GM15510 (cell line): ENCODE measurements around the gene STUM.

Source experiments
- POLR2A ChIP-seq: IDR thresholded peaks from 3 replicates; pipeline ENCODE4 v1.6.1; 2011; ENCODE audit warnings: borderline replicate concordance; ENCODE audit not compliant: insufficient read length; ENCODE audit errors: extremely low read depth

STUM gene

DNA sequence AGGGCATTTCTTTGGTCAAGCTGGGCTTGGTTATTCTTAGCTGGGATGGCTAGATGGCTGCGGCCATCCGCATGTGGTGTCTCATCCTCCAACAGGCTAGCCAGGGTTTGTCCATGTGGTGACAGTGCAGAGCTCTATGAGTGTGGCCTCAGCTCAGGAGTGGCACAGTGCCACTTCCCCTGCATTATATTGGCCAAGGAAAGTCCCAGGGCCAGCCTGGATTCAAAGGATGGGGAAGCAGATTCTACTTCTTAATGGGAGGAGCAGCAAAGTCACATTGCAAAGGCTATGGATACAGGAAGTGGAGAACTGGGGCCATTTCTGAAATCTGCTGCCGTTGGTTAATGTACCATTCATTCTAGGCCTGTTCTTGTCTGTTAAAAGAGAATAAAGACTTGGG lies 34.4 kb downstream of the STUM start:
- no peak for TF ChIP-seq POLR2A

DNA sequence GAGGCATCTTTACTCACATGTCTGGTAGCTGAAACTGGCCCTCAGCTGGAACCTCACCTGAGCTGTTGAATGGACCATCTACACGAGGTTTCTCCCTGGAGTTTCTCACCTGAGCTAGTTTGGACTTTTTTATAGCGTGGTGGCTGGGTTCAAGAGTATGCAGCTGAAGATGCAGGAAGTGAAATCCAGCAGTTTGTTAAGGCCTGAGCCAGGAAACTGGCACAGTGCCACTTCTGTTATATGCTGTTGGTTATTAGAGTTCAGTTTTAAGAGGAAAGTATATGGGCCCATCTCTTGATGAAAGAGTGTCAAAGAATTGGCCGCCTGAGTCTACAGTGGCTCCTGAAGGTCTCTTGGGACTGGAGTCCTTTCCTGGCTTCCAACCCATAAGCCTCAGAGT lies 35.6 kb downstream of the STUM start:
- TF ChIP-seq POLR2A: no peak

DNA sequence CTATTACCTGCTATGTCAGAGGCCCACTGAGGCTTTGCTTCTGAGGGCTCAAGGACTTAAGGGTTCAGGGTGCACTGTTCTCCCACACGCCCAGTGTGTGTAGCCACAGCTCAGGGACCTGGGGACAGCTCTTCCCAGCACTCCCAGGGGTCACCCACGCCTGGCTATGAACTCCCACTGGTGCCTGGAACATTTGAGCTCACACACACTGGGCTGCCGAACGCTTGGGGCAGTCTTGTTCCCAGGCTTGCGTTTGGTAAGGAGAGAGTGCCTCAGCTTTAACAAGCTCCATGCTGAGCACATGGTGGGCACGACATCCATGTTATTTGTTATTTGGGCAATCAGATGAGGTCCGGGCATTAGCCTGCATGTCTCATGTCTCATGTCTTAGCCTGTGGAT lies 37.6 kb downstream of the STUM start:
- TF ChIP-seq POLR2A: no peak

DNA sequence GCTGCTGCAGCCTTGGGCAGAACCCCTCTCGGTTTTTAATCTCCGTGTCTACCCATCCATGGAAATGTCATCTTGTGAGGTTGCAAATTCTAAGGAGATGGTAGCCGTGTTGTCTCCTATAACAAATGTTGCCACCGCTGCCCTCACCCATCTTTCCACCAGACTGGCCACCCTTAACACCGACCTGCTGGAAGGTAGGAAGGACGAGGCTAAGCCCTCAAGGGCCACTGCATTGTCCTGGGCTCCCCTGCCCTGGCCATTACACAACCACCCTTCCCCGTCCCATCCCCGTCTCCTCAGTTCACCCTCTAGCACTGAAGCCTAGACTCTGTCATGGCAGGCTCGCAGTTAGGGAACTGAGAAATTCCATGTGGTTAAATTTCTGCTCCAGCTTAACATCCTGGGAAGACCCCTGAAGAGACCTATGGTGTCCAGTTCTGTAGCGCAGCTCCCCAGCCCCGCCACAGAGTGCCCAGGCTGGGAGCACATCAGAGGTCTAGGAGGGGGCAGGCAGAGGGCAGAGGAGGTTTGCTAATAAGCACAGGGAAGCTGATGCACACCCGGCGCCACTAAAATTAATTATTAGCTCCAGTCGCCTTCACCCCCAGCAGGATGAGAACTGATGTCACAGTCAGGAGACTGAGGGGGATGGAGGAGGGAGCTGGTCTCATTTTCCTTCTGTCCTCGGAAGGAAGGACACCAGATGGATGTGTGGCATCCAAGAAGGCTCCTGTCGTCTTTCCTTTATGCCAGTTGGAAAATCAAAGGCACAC lies 38.3 kb downstream of the STUM start:
- TF ChIP-seq POLR2A: no peak

DNA sequence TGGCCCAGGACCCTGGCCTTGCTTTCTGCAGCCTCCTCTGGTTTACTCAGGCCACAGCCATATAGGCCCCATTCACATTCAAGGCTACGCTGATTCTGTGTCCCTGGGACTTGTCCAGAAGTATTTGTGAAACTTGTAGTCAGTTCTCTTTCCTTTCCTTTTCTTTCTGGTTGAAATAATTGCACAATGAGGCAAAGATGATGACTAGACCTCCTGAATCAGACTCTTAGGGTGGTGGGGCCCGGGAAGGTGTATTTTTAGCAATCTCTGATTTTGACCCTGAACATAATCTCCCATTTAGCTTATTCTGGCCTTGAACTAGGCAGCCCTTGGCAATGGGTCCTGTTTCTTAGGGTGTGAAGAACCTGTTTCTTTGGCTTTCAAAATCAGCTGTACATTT lies 39.9 kb downstream of the STUM start:
- TF ChIP-seq POLR2A: no peak

DNA sequence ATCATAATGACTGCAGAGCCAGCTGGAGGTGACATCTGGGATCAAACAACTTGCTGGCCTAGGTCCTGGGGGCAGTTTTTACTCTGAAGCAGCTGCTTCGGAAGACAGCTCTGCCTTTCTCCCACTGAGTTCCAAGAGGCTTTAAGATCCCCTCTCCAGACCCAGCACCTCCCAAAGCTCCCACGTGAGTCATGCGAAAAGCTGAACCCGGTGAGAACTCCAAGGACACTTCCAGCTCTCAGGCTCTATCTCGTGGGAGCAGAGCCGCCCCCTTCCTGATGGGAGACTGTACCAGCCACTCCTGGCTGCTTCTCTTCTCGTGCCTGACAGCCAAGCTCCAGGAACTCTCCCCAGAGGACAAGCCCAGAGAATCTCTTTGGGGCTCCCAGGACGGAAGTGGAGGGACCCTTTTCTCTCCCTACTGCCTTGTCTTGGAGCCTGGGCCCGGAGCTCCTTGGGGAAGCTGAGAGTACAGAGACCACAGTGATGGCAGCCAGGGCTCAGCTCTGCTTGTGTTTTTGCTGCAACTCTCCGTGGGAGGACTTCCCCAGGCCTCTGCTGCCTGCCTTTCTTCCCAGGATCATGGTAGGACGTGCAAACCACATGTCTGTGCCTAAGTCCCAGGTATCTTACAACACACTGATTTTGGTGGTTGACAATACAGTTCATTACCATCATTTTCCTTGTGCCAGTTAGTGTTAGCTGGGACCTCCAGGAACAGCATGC lies 40.6 kb downstream of the STUM start:
- TF ChIP-seq POLR2A: no peak

DNA sequence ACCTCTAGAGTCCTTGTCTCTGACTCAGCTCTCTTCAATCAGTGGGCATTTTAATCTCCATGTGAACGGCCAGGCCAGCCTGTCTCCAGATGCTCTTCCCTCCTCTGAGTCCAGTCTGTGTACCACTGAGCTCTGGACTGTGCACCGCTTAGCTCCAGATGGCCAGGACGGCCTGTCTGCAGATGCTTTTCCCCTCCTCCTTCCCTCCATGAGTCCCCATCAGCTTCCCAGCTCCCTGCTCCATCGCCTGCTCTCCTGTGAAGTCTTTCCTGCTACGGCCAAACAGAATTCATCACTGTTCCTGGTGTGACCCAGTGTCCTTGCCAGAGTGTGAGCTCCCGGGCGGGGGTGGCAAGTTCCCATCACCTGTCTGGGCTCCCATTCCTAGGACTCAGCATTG lies 42.0 kb downstream of the STUM start:
- no peak for TF ChIP-seq POLR2A

DNA sequence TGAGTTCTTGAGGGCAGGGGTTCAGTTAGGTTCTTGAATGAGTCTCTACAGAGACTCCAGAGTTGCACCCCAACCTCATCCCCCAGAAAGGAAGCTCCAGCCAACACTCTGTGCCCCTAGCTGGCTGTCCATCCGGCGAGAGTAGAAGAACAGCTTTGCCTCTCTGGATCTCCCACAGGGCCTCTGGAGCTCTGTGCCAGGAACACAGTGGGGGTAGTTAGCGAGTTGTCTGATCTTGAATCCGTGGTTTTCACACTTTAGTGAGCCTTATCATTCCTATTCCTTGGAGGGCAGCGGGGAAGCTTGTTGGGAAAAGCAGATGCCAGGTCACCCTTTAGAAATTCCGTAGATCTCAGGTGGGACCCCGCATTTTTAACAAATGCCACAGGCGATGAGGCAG lies 45.0 kb downstream of the STUM start:
- no peak for TF ChIP-seq POLR2A

DNA sequence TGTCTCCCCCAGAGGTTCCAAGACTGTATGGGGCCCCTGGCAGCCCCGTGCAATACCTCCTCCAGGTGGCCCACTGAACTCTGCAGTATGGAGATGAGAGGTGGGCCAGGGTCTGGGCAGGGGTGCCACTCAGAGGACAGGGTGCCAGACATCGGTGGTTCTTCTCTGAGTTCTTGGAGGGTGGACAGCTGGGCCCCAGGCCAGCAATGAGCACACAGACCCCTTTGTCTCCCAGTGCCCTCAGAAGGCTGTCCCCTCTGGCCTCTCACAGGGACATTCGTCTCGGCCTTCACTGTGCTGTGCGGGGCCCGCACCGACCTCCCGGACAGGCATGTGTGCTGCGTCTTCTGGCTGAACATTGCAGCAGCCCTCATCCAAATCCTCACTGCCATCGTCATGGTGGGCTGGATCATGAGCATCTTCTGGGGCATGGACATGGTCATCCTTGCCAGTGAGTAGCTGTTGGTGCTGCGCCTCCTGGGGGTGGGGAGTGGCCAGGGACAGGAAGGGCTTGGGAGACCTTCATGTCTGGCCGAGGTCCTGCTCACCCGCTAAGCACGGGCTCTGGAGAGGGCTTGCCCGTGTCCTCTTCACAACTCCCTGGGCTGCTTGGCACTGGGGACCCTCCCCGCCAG lies 48.1 kb downstream of the STUM start:
- no peak for TF ChIP-seq POLR2A

DNA sequence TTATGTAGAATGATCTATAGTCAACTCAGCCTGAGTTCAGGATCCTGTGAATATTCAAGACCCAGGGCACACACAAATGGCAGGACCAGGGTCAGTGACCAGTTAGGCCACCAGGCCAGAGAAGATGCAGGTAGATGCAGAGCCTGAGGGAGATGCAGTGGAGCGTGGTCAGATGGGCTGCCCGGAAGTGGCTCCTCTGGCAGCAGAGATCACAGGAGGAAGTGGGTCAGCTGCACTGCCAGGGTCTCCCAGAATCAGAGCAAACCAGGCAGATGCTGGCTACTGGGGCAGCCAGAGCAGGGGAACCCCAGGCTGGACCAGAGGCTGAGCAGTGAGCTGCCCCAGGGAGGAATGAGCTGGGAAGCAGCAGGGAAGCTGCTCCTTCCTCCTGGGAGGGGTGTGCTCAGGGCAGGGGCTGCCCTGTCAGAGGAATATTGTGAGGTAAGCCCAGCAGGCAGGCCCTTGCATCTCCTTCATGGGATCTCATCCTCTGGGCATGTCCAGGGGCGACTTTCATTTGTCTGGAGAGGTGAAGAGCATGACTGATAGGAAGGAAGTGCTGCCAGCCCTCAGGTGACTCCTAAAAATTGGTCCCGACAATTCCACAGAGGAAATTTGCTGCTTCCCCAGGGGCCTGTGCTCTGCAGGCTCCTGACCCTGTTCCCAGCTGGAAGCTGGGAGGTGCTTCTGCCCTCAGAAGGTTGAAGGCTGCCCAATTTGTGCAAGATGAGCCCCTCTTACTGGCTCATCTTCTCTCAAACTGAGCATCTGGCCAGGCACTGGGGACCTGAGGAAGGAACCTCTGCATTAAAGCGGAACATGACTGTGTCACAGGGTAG lies 49.3 kb downstream of the STUM start:
- TF ChIP-seq POLR2A: no peak

DNA sequence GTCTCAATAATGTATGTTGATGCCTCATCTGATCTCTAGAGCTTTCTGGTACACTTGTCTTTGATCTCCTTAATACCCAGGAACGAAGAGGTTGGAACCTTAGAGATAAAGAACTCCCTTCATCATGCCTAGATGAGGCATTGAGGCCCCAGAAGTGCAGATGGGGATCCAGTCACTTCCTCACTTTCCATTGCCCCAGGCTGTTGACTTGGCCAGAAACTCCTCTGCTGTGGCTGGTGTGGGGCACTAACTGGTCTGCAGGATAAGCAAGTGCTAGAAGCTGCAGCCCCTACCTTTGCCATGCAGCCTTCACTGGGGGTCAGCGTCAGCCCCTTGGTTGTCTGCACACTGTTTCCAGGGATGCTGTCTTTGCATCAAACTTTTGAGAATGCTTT lies 49.9 kb downstream of the STUM start:
- no peak for TF ChIP-seq POLR2A

DNA sequence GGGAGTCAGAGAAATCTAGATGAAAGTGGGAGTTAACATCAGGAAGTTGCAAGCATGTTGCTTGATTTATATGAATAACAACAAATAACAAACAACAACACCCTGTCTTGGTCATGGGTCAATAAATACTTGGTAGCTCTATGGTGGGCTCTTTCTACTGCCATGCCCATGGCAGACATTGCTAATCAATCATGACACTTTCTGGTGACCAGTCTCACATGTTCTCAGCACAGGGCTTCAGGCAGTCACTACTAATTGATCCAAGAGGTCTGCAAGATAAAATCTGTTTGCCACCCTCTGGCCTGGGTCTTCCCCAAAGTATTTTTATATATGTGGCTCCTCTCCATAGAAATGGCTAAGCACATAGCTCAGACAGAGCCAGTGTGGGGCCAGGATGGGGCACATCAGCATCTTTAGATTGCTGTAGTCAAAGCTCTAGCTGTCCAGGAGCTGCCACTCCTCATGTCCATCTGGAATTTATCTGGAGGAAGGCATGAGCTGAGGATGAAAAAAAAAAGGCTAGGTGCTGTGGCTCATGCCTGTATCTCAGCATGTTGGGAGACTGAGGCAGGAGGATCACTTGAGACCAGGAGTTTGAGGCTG lies 51.2 kb downstream of the STUM start:
- TF ChIP-seq POLR2A: no peak

DNA sequence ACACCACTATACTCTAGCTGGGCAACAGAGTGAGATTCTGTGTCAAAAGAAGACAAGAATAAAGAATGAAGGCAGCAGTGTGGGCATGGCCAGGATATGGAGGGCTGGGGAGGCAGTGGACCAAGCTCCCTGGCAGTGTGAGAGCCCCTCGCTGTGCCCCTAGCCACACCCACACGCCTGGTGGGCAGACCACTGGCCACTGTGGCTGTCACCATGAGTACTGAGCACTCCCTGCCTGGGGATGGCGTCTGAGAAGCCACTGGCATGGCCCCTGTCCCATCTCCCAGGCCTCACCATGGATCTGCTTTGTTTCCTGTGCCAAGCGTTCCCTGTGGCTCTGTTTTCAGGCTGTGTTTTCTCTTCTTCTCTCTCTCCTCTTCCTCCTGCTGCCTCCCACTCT lies 51.7 kb downstream of the STUM start:
- no peak for TF ChIP-seq POLR2A

DNA sequence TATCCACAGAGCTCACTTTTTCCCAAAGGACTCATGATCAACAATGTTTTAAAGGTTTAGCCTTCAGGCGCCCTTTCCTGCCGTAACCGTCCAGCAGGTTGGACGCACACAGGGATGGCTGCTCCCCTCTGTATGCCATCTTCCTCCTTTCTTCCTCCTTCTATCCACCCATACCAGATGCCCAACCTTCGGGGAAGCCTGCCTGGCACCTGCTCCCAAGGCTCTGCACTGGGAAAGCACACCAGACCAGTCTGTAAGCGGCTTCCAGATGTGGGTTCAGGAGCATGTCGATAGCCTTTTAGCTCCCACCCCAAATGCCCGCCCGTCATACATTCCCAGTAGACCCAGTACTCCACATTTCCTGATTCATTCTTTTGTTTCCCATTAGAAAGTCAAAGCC lies 52.9 kb downstream of the STUM start:
- no peak for TF ChIP-seq POLR2A
